Anterior cingulate cortex (tissue), 58 donors: ENCODE data around the gene TMEM214.

Source experiments
- DNase-seq, 58 donors: peaks; one replicate each; lab custom pipeline; 2025; lab: John Stamatoyannopoulos, UW

The TMEM214 gene, protein sequence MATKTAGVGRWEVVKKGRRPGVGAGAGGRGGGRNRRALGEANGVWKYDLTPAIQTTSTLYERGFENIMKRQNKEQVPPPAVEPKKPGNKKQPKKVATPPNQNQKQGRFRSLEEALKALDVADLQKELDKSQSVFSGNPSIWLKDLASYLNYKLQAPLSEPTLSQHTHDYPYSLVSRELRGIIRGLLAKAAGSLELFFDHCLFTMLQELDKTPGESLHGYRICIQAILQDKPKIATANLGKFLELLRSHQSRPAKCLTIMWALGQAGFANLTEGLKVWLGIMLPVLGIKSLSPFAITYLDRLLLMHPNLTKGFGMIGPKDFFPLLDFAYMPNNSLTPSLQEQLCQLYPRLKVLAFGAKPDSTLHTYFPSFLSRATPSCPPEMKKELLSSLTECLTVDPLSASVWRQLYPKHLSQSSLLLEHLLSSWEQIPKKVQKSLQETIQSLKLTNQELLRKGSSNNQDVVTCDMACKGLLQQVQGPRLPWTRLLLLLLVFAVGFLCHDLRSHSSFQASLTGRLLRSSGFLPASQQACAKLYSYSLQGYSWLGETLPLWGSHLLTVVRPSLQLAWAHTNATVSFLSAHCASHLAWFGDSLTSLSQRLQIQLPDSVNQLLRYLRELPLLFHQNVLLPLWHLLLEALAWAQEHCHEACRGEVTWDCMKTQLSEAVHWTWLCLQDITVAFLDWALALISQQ

DNA sequence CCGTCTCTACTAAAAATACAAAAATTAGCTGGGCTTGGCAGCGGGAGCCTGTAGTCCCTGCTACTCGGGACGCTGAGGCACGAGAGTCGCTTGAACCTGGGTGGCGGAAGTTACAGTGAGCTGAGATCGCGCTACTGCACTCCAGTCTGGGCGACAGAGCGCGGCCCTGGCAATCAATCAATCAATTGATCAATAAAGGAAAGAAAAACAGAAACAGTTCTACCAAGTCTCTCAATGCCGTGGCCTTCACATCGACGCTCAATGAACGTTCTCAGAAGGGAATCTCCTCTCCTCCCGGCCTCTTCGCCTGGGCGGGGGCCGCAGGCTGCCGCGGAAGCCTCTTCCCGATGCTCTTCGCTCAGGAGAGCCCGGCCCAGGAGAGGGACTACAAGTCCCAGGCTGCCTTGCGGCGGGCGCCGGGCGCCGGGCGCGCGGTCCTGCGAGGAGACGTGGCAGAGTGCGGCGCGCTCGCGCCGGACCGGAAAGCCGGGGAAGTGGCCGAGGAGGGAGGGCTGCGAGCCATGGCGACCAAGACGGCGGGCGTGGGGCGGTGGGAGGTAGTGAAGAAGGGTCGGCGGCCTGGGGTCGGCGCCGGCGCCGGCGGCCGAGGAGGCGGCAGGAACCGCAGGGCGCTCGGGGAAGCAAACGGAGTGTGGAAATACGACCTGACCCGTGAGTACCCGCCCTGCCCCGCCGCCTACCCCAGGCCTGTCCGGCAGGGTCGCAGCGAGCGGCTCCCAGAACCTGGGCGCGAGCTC lies at the start of gene TMEM214:
Gene TMEM214 (plus strand): TSS at position 471 of the 758 bp plus-strand sequence. CDS start 51 bp downstream, at position 522.
- peak; percentile 15 to 88 (median 76) for DNase-seq

DNA sequence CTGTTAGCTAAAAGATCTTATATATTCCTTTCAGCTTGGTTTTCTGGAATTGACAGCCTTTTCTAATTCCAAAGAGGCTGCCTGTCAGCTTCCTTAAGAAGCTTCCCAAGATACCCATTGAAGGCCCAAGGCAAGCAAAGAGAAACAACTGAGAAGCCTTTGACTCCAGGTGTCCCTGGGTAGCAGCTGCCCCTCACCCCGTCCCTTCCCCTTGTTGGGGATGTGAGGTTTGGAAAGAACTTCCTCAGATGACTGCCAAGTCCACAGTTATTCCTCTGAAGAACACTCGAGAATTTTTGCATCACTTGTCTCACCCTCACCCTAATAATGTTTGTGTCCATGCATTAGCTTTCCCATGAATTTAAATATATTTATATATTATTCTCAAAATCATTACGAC lies 49.0 kb upstream of the TMEM214 start:
- no peak for DNase-seq

DNA sequence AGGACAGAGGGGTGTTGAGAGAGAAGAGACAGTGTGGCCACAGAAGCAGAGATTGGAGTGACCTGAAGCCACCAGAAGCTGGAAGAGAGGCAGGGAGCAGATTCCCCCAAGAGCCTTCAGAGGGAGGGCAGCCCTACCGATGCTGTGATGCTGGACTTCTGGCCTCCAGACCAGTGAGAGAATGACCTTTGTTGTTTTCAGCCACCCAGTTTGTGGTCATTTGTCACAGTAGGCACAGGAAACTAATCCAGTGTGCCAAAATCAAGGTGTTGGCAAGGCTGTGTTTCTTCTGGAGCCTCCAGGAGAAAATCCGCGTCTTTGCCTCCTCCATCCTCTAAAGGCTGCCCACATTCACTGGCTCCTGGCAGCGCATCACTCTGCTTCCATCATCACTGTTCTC lies 47.0 kb upstream of the TMEM214 start:
- no peak for DNase-seq

DNA sequence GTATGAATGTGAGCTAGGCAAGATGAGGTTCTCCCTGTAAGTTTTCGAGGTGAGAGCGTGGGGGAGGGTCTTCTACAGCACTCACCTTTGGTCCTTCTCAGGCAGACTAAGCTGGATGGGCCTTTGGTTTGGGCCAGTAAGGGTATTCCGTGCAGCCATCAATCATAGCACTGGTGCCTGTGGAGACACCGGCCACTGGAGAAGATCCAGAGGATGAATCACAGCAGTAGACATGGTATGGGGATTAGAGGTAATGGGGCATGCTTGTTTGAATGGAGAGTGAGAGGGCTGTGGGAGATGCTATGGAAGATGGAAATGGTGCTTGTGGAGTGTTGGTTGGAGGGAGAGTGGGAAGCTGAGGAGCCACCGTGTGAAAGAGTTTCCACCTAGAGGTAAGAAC lies 46.2 kb upstream of the TMEM214 start:
- no peak for DNase-seq

DNA sequence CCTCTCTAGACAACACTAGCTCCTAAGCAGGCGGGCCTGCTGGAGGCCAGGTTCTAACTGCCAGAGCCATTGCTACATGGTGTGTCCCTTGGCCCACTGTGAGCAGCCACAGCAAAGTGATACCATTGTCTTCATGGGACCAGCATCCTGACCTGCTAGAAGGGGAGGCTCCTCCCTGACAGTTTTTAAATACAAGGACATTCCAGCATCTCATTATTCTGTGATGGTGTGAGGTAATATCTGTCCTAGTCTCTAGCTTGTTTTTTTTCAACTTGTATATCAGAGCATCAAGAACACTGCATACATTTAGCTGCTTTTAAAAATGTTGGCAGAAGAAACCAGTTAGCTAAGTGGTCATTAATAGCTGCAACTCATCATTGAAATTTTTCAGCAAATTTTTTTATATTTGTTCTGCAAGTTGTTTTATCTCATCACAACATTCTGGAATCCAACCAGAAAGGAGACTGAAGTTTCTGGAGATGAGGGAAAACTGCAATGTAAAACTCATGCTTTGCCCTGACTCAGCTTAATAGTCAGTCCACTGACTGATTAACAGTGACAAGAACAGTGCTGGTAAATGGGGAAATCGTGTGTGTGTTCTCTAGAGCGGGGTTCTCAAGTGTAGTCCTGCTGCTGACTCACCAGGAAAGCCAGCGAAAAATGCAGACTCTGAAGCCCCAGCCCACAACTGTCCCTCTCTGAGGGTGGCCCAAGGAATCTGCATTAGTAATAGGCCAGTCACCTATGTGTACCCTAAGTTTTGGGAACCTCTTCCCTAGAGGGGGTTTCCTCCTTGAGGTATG lies 44.5 kb upstream of the TMEM214 start:
- DNase-seq = peak in 1 of 58 donors; percentile 12

DNA sequence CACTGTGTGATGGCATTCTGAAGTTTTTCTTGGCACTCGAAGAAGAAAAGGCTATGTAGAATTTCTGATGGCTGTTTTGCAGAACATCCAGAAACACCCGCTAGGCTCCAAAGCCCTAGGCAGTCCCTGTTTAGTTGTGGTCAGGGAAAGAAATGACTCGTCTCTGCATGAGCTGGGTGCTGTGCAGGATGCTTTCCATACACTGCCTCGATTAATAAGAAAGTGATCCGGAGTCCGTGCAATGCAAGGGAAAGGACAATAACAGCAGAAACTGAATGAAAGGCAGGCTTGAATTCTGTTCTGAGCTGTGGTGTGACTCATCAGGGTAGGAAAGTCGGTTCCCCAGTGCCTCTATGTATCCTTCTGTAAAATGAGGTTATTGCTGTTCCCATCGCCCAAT lies 43.6 kb upstream of the TMEM214 start:
- no peak for DNase-seq

DNA sequence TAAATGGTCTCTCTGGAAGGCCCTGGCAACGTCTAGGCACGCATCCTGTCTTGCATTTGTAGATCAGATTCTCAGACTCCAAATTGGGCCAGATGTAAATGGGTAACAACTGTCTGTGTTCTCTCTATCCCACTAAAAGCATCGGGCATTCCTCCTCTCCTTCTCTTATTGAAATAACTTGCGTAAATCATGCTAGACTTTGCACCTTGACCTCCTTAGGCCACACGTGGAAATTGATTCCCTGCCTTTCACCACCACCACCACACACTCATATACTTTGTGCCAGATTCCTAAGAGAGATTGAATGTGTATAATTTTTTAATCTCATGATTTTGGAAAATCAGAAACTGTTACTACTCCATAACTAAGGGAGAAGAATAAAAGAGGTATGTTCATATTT lies 41.0 kb upstream of the TMEM214 start:
- no peak for DNase-seq

DNA sequence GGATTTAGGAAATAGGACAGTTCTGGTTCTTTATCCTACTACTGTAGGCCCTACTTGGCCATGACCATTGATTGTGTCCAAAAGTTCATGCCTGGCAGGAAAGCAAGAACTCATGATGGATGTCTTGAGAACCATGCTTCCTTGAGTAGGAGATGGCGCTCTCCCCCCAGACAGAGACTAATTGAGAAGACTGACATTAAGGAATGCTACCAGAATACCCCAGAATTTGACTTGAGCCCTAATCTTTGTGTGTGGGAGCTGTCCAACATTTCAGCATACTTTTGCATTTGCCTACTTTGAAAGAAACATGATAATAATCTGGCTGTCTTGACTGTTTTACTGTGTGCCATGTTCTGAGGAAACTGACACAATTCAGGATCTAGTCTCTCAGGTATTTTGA lies 39.0 kb upstream of the TMEM214 start:
- no peak for DNase-seq

DNA sequence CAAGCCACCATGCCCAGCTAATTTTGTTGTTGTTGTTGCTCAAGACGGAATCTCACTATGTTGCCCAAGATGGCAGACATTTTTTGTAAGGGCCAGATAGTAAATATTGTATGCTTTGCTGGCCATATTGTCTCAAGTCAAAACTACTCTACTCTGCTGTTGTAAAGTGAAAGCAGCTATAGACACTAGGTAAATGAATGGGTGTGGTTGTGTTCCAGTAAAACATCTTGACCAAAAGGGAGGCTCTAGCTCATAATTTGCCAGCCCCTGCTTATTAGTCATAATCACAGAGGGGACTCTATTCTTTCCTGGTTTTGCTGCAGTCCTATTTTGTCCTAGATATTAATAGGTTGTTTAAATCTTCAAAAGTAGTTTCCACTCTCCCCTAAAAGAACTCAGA lies 37.8 kb upstream of the TMEM214 start:
- DNase-seq = no peak

DNA sequence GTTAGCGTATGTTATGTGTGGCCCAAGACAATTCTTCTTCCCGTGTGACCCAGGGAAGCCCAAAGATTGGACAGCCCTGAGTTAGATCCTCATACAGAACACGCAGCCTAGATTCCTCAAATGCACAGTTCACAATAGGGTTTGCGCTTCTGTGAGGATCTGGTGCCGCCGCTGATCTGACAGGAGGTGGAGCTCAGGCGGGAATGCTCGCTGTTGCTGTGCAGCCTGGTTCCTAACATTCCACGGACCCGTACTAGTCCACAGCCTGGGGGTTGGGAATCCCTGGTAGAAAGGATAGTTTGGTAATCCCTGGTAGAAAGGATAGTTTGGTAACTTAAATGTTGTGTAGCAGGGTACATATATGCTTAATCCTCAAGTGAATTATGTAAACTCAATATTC lies 35.4 kb upstream of the TMEM214 start:
- no peak for DNase-seq

DNA sequence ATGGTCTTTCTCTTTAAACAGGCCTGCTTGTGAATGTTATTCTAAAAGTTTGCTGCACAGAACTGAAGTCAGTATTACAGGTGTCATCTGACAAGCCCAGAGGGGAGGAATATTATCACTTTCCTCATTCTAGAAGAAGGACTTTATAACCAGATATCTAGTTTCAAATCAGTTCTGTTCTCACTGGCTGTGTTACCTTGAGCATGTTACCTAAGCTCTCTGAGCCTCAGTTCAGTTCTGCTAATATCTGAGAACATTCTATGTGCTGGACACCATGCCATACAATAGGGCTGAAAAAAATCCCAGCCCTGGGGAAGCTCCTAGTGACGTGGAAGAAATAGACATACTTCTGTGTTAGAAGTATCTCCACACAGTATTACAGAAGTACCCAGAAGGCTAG lies 34.4 kb upstream of the TMEM214 start:
- no peak for DNase-seq

DNA sequence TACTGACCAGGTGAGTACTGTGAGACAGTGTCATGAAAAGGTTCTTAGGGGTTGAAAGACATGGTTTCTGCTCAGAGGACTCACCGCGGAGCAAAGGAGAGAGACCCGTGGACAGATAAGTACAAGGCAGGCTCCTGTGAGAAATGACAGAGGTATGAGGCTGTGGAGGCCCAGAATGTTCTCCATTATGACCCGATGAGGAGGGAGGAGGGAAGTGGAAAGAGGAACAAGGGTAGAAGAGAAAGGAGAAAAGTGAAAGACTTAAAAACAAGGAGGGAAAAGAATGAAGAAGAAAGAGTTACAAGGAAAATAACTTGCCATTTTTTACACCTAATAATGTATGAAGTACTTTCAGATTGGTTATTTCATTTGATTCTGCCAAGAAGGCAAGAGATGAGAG lies 32.5 kb upstream of the TMEM214 start:
- no peak for DNase-seq

DNA sequence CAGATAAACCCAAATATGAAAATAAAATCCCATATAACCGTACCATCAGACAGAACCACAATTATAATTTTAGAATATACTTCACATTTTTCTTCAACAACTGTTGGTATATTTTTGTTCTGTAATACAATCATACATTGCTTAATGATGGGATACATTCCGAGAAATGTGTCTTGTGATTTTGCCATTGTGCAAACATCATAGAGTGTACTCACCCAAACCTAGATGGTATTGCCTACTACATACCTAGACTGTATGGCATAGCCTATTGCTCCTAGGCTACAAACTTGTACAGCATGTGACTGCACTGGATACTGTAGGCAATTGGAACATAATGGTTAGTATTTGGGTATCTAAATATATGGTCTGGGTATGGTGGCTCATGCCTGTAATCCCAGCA lies 31.8 kb upstream of the TMEM214 start:
- no peak for DNase-seq

DNA sequence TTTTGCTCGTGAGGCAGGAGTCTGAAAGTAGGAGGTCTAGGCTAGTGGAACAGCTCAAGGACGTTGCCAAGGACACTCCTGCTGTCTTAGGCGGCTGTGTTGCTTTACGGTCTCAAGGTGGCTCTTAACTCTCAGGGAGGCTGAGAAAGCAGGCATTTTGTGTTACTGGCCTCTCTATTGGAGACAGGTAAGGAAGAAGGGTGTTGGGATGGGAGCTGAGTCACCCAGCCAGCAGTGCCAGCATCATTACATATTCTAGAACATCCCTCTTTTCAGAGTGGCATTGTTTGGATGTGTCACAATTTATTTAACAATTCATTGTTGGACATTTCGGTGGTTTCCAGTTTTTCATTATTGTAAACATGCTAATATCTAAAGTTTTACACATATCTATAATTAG lies 30.8 kb upstream of the TMEM214 start:
- DNase-seq = peak in 2 of 58 donors; percentile 18 to 39

DNA sequence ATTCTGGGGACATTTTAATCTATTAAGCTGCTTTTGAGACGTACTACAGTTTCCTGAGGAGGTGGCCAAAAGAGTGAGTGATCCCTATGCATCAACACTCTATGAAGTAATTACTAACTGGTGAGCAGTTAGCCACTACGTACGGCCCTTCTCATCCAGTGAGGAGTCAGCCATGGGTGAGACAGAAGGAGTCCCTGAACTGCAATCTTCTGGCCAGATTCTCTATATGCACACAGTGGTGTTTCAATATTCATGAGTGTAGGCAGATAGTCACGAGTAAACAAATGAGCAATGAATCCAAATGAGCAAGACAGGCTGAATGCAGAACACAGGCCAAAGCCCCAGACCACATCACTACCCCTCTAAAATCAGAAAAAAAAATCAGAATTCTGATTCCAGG lies 29.8 kb upstream of the TMEM214 start:
- peak in 1 of 58 donors; percentile 26 for DNase-seq

DNA sequence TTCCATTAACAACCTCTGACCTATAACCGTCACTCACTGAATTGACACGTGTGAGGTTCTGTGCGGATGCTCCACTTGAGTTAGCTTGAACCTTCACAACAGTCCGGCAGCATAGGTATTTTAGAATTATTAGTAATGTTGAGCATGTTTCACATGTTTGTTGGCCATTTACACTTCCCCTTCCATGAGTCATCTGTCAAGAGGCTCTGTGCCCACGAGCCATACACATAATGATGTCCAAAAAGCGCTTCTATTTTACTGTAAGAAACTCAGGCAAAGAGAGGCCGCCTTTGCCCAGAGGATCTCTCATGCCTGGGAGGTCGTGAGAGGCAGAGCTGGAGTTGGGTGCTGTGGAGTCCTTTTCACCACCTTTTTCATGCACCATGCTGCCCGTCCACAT lies 28.9 kb upstream of the TMEM214 start:
- no peak for DNase-seq

DNA sequence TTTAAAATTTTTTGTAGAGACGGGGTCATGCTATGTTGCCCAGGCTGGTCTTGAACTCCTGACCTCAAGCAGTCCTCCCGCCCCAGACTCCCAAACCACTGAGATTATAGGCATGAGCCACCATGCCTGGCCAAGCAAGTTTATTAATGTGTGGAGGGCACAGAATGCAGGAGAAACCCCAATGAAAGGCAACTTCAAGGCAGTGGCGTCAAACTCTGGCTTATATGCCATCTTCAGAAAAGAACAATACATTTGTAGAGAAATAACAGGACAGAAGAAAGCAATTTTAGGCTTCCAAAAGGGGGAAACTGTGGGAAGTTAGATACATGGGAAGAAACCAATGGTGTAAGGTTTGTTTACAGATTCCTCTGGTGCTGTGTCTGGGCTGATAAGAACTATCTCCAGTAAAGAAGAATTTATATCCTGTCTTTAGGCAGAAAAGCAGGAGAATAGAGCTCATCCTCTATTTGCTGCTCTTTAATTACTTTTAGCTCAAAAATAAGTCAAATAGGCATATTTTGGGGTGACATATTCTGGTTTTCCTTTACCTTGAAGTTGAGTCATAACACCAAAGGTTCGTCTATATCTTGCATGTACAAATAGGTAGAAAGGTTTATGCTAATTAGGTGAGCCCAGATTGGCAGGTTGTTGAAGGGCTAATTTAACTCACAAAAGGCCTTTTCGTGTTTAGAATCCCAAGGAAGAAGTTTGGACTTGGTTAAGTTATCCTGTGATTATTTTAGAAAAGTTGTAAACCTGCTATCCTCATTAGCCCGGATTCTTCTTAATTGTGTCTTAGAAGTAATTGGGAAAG lies 26.0 kb upstream of the TMEM214 start:
- no peak for DNase-seq

DNA sequence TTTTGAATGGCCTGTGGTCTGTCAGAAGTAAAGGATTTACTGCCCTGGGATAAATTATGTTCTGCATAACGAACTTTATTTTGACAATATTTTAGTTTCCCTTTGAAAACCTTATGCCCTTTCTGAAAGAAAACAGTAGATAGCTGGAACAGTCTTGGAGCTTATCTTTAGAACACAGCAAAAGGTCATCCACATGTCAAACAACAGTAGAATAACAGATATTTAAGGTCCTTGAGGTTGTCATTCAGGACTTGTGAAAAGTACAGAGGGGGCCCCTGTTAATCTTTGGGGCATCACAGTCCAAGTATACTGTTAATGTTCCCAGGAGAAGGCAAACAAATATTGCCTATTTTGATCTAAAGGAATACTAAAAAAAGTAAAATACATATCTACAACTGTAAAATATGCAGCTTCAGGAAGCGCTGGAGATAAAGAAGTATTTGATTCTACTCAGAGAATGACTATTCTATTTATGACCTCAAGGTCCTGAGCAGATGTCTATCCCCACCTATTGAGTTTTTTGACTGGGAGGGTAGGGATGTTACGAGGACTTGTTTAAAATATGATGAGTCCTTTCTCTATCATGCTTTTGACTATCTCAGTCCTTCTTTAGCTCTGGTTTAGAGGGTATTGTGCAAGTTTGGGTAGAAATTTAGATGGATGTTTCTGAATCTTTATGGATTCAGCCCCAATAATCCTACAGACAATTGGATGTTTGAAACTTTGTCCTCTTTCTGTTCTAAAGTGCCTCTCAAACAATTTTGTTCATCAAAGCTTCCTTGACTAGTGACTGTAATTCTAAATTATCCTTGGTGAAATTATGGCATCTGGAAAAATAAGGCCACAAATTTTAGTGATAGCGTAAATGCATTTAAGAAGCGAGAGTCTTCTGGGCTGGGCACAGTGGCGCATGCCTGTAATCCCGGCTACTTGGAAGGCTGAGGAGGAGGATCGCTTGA lies 25.1 kb upstream of the TMEM214 start:
- DNase-seq = no peak
